Measurements from ENCODE around the gene CDH8.

The CDH8 gene

DNA sequence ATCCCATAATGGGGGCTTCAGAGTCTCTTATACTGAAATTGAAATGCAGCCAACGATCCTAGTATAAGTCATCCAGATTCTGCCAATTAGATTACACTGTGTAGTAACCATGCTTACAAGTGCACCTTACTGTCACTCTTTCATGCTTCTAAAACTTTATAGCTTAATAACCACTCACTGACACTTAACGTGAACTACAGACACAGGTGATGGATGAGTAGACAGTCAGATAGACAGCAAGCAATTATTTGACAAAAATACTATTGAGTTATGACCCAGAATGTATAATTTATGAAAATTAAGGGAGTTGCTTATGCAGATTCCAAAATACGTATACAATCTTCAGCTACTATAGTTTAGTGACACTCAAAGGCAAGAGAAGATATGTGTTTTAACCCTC lies 6.3 kb downstream of the CDH8 start:
- DNase-seq = no peak

DNA sequence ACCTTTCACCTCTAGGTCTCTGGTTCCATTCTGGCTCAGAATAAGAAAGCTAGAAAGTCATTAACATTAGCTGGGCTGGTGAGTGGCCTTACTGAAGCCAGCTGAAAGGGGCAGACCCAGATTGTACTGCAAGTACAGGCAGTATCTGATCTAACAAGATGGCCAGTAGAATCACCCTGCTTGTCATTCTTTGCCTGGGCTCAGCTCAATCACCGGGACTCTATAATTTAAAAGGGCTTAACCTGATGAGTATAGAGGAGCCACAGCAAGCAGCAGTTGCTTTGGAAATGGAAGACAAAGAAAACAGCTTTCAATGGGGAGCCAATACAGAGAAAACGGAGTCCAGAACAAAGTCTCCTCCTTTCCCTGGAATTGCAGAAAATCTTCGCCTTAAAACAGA lies 13.6 kb downstream of the CDH8 start:
- DNase-seq = no peak

DNA sequence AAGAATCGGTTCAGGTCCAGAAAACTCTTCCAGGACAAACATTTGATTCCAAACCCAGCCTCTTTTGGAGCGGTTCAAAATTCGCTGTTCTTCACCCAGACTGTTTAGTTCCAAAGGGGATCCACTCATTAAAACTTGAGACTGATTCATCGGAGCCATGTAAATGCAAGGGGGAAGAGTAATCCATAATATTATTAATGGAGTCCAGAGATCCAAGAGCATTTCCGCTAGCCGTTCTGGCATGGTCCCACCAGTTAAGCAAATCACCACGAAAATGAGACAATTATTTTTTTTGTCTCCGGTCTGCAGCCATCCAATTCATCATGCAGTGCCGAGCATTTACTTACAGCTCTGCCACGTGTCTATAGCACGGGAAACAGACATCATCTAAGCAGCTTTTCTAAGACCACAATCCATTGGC lies 15.1 kb downstream of the CDH8 start:
- no peak for DNase-seq

DNA sequence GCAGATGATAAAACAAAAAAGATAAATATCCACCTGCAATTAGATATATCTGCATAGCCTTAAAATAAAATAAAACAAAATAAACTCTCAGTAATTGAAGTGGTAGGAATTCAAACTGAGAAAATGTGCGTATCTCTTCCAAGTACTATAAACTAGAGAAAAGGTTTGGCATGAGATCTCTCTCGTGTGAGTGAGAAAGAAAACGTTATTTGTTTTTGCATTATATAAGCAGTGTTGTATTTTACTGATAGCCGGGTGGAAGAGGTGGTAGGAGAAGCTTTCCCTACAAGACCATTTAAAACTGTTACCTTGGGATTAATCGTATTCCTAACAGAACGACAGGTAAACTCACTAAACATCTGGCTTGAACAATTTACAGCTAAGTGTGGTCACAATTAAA lies 15.6 kb downstream of the CDH8 start:
- no peak for DNase-seq

DNA sequence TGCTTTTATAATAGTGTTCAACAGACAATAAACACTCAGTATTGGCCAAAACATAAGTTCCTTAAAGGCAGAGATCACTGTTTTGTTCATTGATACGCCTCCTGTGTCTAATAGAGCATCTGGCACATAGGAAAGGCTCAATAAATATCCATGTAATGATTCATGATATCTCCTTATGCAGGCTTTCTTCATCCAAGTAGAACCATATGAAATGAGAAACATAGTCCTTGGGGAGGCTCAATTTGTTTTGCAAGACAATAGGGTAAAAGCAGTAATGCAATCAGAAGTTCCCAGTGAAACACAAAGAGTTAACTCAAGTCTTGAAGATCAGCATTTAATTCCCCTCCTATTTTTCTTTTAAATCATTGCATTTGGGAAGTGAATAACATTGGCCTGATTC lies 16.4 kb downstream of the CDH8 start:
- DNase-seq = no peak

DNA sequence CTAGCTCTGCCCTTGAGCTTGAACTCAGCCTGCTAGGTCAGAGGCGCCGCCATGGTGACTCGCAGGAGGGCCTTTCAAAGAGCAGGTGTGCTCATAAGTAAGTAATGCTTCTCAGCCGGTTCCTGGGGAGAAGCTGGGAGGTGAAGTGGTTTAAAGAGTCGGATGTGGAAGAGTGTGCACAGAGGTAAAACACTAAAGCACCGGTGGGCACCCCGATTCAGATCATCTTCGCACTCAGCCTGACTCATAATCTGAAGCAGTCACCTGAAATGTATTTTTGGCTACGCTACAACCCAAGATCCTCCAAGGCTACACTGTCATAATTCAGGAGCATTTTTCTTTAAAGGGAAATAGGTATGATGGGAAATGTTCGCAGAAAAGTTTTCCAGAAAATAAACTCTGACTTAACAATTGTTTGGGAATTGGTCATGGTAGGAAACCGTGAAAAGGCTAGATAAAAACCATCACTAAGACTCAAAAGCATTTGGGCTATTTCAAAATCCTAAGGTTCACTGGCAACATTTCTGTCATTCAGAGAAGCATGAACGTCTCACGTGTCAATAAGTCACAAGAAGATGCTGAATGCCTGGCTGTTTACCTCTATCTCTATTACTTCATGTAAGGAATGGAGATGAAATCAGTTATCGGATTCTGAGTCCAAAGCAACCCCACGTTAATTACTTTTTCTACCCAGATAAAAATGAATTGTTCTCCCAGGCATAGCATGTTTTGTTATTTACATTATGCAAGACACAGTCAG lies 17.8 kb downstream of the CDH8 start:
- DNase-seq = no peak

DNA sequence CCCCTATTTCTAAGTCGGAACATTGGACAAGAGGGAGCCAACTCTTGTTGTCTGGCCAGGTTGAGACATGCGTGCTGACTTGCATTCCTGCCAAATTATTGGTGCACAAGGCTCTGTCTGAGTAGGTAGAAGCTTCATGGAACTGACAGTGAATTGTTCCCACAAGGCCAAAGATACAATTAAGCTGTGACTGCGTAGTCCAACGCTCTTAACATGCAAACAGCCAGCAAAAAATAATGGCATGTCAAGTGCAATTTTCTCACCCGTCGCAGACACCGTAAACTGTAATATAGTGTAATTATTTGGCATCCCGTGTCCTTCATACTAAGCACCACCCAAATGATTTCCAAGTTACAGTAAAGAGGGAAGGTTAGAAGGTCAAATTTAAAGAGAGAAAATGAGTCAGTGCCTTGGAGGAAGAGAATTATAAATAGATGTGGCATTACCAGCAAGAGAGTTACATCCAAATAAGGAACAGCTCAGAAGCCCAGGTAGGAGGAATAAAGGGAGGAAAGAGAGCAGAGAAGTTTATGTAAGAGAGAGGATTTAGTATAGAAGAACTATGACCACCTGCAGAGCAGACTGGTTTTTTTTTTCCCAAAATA lies 21.8 kb downstream of the CDH8 start:
- DNase-seq = no peak

DNA sequence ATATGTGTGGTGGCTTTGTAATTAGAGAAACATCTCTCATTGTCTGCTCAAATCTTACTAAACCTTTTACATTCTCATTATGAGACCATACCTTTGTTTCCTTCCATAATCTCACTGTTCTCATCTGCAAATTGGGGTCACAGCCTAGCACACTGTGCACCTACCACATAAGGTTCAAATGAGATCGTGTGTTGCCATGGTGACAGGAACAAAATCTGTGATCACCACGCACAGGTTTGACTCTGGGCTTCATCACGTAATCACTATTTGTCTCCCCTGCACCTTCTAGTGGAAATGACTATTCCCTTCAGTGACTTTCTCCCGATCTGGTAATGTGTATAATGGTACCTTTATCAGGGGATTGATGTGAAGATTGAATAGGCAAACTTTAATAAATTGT lies 26.1 kb downstream of the CDH8 start:
- DNase-seq = no peak

DNA sequence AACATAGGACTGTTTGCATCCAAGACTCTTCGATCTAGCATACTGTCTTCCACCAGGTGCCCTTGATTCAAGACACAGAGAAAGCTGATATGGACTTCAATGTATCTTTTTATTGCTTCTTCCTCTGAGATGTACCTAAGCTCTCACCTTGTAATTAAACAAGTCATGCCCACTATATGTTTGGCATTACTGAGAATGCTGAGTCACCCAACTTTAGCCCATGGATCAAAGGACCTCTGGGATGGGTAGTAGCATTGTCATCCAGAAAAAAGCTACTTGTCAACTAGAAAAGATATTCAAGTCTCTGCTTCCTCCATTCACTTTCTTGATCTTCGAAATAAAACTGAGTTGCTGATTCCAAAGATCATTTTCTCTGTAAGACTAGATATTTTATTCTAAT lies 37.8 kb downstream of the CDH8 start:
- no peak for DNase-seq

DNA sequence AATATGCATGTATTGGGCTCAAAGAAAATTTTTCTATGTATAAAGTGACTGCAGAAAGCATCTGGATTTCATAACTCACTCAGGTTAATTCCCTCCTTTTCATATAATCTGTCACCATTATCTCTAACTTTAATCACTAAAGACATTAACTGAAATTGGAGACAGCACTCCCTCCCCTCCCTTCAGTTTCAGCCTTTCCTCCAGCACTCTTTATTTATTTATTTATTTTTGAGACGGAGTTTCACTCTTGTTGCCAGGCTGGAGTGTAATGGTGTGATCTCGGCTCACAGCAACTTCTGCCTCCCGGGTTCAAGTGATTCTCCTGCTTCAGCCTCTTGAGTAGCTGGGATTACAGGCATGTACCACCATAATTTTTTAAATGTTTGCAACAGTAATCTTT lies 43.1 kb downstream of the CDH8 start:
- DNase-seq = no peak

DNA sequence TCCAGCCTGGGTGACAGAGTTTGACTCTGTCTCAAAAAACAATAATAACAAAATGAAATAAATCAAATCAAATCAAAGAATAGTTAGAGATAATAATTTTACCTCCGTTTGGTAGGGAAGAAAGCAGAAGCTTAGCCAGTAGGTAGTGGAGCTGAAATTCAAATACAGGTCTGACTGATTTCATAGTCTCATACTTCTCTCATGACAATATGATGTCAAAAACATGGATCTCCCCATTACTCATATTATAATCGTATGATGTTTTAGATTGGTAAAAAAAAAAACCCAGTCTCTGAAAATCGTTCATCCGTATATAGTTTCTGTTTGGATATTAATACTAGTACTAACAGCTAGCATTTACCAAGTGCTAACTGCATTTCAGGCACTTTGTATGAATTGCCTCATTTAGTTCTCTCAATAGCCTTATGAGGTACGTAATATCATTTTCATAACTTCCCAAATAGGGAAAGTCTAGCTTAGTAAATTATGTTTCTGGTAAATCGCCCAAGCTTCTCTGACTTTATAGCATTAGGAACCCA lies 48.7 kb downstream of the CDH8 start:
- DNase-seq = no peak

DNA sequence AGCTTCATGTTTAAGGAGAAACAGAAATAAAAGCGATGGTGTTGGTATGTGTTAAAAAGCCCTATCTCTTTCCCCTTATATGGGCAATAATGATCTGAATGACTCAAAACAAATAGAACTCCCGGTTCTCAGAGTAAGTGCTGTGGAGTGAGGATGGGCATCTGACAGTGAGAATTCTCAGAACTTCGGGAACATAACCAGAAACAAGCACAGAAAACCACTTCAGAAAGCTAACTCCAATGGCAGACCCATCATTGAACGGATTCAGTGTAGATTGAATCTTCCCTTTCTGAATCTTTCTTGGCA lies 67.2 kb downstream of the CDH8 start:
- DNase-seq = no peak

DNA sequence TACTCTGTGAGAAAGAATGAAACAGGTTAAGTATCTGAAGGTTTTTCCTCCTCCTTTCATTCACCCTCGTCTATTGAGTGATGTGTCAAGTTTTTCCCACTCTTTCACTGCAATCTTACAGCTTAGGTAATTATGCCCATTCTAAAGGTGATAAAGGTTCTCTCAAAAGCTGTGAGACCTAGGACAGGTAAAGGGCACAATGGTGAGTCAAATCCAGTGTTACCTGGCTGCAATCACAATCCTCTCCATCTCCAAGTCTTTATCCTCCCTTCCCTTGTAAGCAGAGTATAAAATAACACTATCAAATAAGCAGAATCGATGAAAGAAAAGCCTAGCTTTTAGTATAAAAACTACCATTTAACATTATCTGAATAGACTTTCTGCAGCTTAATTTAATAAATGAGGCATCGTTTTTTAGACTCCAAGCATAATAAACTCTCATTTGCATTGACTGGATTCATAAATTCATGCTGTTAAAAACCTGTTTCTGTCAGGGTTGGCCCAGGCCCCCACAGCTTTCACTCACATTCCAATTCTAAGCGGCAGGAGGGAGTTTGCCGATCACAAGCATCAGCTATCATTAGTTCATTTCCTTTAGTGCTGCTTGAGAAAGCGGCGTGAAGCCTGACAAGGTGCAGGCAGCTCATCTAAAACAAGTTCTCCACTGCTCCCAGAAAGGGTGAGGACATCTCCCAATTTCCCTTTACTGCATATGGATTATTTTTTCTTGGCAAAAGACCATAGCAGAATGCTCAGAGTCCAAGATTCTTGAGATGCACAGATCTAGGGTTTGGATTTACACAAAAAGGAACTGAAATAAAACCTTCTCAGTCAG lies 67.8 kb downstream of the CDH8 start:
- DNase-seq = no peak

DNA sequence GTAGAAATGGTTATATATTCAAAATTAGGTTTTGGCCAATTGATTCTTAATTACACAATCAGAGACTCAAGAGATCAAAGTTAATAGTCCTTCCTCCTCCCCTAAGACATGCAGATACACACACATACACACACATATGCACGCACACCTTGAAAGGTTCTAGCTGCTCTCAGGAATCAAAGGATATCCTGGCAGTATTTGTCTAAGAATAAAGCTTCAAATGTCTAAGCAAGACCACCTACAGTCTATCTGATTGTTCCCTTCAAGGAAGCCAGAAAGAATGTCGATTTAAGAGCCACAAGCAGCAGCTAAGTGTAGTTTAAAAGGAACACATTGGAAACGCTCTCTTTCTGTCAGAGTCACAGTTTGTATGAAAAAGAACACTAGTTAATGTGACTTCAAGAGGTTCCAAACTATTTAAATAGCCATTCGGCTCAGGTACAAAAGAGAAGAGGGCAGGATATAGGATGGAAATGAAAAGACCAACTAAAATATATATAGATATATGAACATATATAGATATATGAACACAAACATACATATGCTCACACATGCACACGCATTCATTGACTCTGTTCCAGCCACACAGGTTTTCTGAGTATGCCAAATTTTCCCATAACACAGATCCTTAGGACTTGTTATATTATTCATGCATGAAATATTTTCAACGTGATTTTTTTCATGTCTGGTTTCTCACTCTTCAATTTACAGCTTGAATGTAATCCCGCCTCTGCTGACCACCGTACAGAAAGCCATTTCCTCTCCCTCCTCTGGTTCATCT lies 79.0 kb downstream of the CDH8 start:
- no peak for DNase-seq

DNA sequence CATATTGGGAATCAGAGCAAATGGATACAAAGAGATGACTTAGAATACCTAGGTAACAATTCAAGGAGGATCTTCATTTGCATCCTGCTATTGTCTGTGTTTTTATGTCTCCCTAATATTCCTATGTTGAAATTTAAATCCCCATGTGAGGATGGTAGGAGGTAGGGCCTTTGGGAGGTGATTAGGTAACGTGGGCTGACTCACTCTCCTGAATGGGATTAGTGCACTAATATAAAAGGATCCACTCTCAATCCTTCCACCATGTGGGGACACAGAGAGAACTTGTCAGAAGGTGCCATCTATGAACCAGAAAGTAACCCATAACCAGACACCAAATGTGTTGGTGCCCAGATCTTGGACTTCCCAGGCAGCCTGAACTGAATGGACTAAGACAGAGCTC lies 83.4 kb downstream of the CDH8 start:
- no peak for DNase-seq

DNA sequence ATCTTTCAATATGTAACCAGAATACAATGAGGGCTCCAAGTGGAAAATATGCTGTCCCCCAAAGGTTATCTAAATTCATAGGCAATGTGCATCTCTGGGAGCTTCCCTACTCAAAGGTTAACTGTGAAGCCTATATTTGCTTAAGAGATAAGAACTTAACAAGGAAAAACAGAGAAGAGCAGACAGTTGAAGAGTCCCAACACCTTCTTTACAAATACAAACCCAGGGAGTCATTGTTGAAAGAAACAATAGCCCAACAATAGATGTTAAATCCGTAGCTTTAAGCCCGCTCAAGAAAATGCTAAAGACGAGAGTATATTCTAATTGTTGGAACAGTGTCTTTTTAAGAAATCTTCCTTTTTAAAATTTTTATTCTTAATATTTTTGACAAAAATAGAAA lies 87.8 kb downstream of the CDH8 start:
- no peak for DNase-seq

DNA sequence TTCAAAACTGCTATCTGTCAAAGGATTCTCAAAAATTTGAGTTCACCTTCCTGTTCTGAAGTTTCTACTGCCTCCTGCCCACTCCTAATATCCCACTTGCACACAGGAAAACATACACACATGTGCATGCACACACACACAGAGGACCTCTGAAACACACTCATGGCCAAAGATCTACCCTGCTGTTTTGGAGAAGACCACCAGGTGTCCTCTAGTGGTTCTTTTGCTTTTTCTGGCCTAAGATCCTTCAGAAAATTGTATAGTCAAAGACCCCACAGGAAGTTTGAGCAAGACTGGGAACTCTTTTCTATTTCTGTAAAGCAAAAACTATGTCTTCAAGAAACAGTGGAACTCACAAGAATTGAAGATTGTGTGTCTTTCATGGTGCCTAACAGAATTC lies 90.2 kb downstream of the CDH8 start:
- no peak for DNase-seq

DNA sequence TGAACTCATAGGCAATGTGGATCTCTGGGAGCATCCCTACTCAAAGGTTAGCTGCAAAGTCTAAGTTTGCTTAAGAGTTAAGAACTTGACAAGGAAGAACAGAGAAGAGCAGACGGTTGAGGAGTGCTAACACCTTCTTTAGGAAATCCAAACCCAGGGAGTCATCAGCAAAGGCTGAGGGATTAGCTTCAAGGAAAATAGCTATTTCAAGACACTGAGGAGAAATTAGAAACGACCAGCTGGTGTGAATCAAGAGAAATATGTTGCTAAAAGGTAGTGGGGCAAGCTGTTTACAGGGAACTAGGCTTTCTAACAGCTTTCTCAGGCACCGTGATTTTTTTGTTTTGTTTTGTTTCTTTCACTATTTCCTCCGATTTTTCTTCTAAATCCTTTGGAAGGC lies 90.7 kb downstream of the CDH8 start:
- DNase-seq = no peak

DNA sequence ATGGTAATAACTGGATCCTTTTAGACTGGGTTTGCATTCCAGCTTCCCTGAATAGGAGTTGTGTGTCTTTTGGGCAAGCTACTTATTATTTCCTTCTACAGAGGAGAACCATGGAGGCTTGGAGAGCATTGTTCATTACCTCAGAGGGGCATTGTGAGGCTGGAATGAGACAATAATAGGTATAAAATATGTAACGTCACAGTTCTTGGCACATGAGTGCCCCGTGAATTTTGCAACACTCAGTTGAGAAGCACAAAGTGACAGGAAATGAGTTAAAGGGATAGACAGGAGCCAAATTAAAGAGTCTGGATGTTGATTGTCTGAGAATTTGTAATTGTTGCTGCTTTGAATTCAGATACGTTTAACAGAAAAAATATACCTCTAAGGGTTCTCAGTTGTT lies 92.2 kb downstream of the CDH8 start:
- DNase-seq = no peak

DNA sequence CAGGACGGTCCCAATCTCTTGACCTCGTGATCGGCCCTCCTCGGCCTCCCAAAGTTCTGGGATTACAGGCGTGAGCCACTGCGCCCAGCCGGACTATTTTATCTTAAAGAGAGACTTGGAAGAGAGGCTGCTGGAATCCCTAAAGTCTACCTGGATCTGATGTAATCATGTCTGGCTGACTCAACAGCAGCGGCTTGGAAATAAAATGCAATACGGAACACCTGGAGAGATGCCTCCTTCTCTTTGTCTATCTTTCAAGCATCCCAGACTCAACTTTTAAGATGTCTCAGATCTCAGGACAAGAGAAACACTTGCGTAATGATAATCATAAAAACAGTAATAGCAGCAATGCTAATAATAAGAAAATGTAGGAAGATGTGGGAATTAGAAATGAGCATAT lies 95.6 kb downstream of the CDH8 start:
- DNase-seq = no peak

DNA sequence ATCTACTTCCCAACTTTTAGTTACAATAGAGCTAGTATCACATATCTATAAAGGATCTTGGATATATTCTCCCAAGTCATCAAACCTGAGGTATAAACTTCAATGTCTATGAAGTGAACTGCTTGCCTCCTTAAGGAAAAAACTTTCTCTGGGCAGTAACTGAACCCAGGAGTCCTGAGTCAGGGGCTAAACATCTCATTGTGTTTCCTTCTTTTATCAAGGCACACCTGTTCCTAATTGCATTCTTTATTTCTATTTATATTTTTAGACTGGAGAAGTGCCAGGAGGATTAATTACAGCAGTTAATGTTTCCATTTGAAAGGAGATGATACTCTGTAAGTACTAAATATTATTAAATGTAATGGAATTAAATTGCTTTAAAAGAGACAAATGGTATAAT lies 98.6 kb downstream of the CDH8 start:
- DNase-seq = no peak

DNA sequence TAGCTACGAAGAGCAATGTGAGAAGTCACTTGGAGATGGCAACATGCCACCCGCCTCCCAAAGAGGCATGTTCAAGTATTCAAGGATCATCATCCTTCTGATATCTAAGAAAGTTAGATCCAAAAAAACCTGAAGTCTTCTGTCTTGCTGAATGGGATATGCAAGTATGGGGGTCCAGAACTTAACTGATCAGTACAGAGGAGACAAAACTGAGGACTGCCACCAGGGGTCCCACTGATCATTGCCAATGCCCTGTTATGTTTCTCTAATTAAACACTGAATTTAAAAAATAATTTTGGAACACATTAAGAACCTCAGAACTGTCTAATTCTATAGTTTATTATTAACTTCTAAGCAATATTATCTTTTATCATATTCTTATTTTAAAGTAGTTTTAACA lies 99.7 kb downstream of the CDH8 start:
- DNase-seq = no peak

DNA sequence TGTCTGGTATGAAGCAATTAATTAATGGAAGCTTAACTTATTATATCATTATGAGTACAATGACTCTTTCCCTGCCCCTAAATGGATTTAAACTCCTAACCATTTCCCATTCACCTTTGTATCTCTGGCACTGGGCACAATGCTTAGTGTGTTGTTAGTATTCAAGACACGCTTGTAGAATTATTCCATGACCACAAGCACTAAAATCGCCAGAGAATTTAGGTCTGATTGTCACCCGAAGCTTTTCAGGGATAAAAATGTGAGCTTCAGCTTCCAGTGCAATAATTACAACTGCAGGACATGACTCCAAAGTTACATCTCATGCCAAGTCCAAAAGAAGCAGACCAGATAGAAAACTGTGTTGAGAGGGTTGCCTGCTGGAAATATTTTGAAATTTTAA lies 101.6 kb downstream of the CDH8 start:
- DNase-seq = no peak
